CD4-positive, alpha-beta T cell treated with Interferon gamma for 1 hour (primary cell): ENCODE results near the gene STARD13.

Experiments used
- DNase-seq: peaks from one replicate; pipeline ENCODE4 v3.0.0-alpha.2; 2020

Gene STARD13

DNA sequence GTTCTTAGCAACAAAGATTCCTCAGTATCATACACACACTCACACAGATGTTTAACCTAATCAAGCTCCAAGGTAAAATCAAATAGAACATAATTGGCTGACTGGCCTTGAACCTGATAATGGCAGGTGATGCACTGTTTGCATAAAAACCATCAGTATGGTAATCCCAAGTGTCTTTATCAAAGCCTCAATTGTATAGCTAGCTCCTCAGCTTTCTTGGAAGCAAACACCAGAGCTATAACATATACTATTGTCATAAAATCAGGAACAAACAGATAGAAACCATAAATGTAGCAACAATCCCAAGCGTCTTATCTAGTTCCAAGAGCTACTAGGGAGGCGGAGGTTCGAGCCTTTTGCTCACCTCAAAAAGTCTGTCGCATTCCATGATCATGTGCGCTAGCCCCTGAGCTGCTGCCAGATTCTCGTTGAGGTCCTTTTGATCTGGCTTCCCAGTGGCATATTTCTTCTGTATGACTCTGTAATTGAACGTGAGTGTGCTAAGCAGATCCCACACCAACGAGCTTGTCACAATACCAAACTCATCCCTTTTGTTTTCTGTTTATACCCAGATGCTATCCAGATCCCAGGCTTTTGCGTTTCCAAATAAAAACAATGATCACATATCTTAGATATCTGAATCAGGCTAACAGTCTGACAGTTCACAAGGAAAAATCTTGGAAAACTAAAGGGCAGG, 174.0 kb downstream of the STARD13 start:
- DNase-seq, result no peak

GRCh38 chr13:33110713-33111413, 174.7 kb downstream of the STARD13 start:
- no peak for DNase-seq

DNA sequence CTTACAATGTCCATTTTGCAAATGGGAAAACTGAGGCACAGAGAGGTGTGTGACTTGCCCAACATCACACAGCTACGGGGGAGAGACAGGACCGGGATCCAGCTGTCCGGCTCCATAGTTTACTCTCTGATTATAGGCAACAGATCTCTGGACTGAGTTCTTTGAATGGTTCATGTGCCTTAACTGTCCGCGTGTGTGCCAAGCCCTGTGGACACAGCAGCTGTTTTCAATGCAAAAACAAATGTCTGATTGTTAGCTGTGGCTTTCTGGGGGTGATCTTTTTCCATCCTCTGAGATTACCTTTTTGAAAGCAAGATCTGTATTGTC, 175.2 kb downstream of the STARD13 start:
- DNase-seq, result no peak

GRCh38 chr13:33109801-33110200, 175.8 kb downstream of the STARD13 start:
- DNase-seq, result no peak

DNA sequence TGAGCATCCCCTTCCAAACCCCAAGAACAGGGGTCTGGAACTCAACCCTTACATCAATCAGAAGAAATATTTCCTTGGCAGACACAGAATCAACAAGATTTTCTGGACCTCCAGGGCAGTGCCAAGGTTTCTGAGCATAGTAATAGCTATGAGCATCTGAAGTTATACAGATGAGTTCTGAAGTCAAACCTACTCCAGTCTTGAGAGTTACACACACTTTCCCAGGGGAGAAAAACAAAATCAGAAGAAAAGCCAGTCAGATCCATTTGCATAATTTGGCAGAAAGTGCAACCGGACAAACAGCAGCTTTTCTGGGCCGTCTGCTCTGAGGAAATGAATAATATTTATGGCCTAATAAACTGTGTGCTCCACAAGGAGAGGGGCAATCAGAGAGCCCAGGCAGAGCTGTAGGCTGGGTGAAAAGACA, 176.3 kb downstream of the STARD13 start:
- no peak for DNase-seq

- no peak for DNase-seq
These were observed 176.9 kb downstream of the STARD13 start for GRCh38 chr13:33108620-33109019.

DNA sequence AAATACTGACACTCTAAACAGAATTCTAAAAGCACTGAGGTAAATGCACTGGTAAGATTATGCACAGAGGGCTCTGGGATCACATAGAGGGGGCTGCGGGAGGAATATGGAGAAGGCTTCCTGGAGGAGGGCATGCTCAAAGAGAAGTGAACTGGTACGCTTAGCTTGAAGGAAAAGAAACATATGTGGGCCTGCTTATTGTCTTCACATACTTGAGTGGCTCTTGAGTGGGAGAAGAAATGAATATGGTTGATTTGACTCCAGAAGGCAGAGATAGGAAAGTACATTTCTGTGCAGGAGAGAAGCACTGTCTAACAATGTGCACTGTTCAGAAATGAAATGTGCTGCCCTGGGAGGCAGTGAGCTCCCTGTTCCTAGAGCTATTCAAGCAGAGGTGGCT, 178.2 kb downstream of the STARD13 start:
- DNase-seq, result no peak

- no peak for DNase-seq
These were observed 178.7 kb downstream of the STARD13 start for GRCh38 chr13:33106656-33107360.

- no peak for DNase-seq
These were observed 180.1 kb downstream of the STARD13 start for GRCh38 chr13:33105387-33106005.

DNA sequence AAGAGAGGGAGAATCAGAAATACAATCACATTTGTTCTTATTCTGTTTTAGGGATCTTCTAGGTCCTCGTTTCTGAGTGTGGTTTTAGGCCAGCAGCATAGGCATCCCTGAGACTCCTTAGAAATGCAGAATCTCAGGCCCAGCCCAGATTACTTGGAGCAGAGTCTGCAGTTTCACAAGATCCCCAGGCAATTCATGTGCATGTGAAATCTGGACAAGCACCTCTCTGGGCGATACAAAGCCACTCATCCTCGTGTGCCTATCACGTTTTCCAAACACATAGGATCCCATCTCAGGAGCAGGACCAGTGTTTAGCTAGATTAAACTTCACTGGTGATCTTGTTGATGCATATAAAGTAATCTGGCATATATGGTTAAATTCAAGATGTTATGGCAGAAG, 182.1 kb downstream of the STARD13 start:
- DNase-seq, result no peak

DNA sequence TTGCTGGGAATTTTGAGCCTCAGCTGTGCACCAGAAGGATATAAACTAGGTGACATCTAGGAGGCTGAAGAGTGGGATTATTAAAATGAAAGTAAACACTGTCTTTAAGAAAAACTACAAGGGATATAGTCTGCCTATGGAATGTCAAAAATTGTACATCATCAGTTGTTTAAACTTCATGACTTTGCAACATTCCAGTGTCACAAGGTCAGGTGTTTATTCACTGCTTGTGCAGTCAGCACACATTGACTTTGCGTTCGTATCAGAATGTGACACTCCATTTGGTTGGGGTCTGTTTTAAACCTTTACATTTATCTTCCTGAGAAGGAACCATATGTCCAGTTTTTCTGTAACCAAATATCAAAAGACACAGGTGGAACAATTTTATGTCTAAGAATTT, 183.7 kb downstream of the STARD13 start:
- DNase-seq, result no peak

DNA sequence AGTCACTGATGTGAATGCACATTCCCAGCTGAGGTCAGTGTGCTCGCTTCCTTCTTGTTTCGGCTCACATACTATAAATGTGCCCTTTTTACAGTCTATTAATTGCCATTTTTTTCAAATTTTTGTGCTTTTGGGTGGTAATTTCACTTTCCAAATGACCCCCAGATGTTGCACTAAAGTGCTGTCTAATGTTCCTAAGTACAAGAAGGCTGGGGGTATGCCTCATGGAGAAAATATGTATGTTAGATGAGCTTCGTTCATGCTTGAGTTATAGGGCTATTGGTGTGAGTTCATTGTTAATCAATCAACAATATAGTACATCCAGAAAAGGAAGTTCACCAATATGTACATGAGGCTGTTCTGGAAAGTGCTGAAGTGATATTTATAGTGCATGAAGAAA, 184.7 kb downstream of the STARD13 start:
- DNase-seq, result no peak

DNA sequence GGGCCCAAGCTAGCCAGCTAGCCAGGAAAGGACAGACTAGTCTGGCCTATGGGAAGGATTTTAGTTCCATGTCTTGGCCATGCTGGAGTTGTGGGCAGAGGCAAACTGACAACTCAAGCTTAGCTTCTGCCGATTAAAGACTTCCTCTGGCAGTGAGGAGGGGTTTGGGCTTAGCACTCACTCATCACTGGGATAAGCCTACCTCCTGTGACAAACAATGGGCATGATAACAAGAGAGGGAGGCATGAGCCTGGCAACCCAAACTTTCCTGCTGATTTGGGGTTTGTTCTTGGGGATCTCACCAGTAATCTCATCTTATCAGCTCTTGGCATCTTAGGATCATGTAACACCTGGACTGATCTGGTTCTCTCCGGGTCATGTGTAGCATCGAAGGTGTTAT, 185.7 kb downstream of the STARD13 start:
- no peak for DNase-seq

DNA sequence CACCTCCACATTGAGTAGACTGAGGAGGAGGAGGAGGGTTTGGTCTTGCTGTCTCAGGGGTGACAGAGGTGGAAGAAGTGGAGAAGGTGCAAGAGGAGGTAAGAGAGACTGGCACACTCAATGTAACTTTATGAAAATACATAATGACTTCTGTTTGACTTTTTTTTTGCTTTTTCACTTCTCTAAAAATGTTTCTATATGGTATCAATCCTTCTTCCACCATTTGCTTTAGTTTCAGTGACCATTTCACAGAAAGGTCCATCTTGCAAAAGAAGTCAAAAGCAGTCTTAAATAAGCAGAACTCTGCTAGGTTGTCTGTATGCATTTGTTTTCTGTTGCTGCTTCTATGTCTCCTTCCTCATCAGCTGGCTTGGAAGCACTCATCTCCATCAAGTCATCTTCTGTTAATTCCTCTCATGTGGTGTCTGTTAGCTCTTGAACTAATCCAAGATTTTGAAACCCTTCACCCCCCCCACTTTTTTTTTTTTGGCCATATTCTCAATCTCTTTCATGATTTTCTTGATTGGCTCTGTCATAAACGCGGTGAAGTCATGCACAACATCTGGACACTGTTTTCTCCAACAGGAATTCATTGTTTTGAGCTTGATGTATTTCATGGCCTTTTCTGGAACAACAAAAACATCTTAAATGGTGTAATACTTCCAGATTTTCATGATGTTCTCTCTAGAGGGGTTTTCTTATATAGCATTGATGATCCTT, 188.5 kb downstream of the STARD13 start:
- no peak for DNase-seq

GRCh38 chr13:33092073-33092987, 193.2 kb downstream of the STARD13 start:
- DNase-seq, result no peak

DNA sequence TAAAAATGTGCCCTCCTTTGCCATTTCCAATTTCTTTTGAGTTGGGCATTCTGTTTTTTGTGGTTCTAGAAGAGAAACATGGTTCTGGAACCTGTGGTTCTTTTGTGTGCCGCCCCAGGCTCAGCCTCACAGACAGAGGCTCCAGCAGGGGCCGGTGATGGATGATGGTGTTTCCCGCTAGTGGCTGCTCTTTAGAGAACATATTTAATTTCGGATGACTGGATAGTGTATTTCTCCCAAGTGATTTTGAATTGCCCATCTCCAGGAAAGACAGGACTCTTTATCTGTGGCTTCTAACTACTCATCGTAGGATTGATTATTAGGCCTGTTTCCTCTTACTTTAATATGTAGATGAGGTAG, 194.2 kb downstream of the STARD13 start:
- DNase-seq, result no peak

GRCh38 chr13:33090755-33091414, 194.7 kb downstream of the STARD13 start:
- no peak for DNase-seq

- DNase-seq, result no peak
These were observed 196.2 kb downstream of the STARD13 start for GRCh38 chr13:33089311-33089710.

DNA sequence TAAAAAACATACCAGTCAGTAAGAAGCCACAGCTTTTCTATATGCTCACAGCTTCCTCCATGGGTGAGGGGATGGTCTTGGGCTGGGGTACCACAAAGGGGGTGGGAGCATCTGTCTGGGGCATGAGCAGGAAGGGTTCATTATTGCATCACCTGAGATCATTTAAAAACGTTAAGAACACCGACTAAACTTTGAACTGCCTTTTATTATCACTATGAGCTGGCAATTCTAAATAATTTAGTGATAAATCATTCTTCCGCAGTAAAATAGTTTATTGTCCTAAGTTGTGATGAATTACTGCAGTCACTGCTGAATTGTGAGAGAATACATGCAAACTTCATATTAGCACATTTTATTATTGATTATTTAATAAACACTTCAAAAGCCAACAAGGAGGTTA, 197.8 kb downstream of the STARD13 start:
- no peak for DNase-seq

DNA sequence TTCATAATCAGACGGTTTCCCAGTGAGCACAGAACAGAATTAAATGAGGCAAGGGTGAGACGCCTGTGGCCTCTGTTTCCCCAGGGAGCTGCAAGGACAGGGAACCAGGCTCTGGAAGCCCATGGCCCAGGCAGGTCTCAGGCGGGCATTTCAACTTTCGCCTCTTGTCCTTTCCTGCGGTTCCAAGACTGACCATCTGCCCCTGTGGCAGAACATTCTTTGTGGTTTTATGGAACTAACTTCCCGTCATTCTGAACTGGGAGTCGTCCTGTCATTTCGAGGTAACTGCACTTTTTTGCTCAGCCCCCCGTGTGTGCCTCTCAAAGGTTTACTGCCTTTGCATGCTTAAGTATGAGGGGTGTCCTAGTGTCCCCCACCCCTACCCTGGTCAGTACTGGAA, 198.5 kb downstream of the STARD13 start:
- no peak for DNase-seq

DNA sequence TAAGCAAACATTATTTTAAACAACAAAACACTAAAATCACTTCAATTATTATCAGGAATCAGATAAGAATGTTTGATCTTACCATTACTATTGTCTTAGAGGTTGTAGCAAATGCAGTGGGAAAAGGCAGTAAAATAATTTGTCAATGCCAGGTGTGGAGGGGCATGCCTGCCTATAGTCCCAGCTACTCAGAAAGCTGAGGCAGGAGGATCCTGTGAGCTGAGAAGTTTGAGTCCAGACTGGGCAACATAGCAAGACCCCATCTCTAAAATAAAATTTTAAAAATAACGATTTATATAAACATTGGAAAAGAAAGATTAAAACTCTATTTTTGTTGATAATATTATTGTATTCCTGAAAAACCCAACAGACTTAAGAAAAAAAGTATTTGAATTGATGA, 202.5 kb downstream of the STARD13 start:
- DNase-seq, result no peak

GRCh38 chr13:33081666-33082065, 203.9 kb downstream of the STARD13 start:
- DNase-seq, result no peak
